A549 (cell line): ENCODE data around the gene MOB3C.

Source experiments
- CTCF ChIP-seq: fragments of >200 bp; sonication (Bioruptor Twin); formaldehyde crosslinking; IDR thresholded peaks from 3 replicates; pipeline ENCODE4 v1.5.1; 2016
- ELK1 ChIP-seq: fragments of 150-350 bp; IDR thresholded peaks from 2 replicates; pipeline ENCODE4 v1.6.1; 2014; ENCODE audit warnings: low read depth, mild to moderate bottlenecking, low read length
- MAZ ChIP-seq: fragments of 150-350 bp; IDR thresholded peaks from 2 replicates; pipeline ENCODE4 v1.6.1; 2014; ENCODE audit warnings: antibody characterized with exemption, low read depth, low read length, borderline replicate concordance
- SMC3 ChIP-seq: fragments of >200 bp; sonication (Bioruptor Twin); formaldehyde crosslinking; IDR thresholded peaks from 3 replicates; pipeline ENCODE4 v1.6.1; 2018; ENCODE audit warnings: inconsistent platforms

- TF ChIP-seq ELK1: no peak
- TF ChIP-seq MAZ: no peak
- no peak for TF ChIP-seq CTCF
- no peak for TF ChIP-seq SMC3
These were observed 46.5 kb downstream of the MOB3C start for GRCh38 chr1:46569884-46570725.
